Measurements from ENCODE around the gene PCDH9.

PCDH9 gene

DNA sequence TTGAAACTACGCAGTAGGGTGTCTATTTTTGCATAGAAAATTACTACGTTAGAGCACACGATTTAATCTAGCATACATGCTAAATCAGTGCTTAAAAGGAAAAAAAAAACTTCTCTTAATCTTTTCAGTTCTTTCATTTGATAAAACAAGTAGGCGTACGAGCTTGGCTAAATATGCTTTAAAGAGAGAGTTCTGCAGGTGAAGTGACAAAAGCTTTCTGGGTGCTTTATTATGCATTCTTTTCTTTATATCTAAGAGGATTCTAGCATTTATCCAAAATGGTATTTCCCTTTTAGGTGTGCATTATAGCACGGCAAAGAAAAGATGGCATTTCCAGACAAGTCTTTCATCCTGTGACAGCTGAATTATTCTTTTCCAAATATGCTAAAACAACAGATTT is 281.2 kb downstream of the PCDH9 start:
- Histone ChIP-seq H3K36me3 (ENCODE audit: control insufficient read depth in 1 of 2, insufficient read depth in 2 of 2, low read depth in 1 of 2, low read length in 2 of 2) (no peaks in the 10 kb centered on the region), H3K14ac (ENCODE audit: low read length in 2 of 2) (no peak overlapping the region), H3K27me3 (ENCODE audit: control insufficient read depth in 1 of 2, insufficient read depth in 1 of 2, low read length in 2 of 2) (no peaks in the 10 kb centered on the region), H2BK12ac (ENCODE audit: low read length in 2 of 2) (no peak overlapping the region), H4K8ac (ENCODE audit: low read length) (no peak overlapping the region), H2BK120ac (ENCODE audit: low read depth, low read length) (no peak overlapping the region), H2AFZ (ENCODE audit: low read depth, low read length) (no peak overlapping the region), H3K27ac (ENCODE audit: low read length, poor library complexity, severe bottlenecking) (no peak overlapping the region), H3K4ac (ENCODE audit: low read depth in 1 of 2, low read length in 2 of 2) (no peak overlapping the region), H2BK5ac (ENCODE audit: low read depth, low read length, poor library complexity, severe bottlenecking) (no peak overlapping the region), H2BK15ac (ENCODE audit: low read depth, poor library complexity, severe bottlenecking) (no peak overlapping the region), H3K79me1 (replicated peaks; ENCODE audit: low read length, poor library complexity, severe bottlenecking) (no peaks in the 10 kb centered on the region), H2AK5ac (ENCODE audit: low read length, severe bottlenecking) (no peak overlapping the region), H3K18ac (ENCODE audit: low read depth in 1 of 2, low read length in 2 of 2) (no peak overlapping the region), H3K4me2 (ENCODE audit: low read length, poor library complexity, severe bottlenecking) (no peak overlapping the region), H3K9ac (ENCODE audit: low read length) (no peak overlapping the region), H3K4me3 (ENCODE audit: insufficient read depth in 1 of 2, low read depth in 1 of 2, low read length in 2 of 2) (no peak overlapping the region), H4K91ac (ENCODE audit: low read length) (no peak overlapping the region), H3K23ac (ENCODE audit: low read length in 2 of 2) (no peak overlapping the region), H3K9me3 (ENCODE audit: control insufficient read depth, low read length) (no peaks in the 10 kb centered on the region), H3K4me1 (ENCODE audit: control insufficient read depth, insufficient read depth, low read depth, low read length) (no peaks in the 10 kb centered on the region)
- DNase-seq, result no peak
- WGBS, result 100% methylated on average over 1 of the region's 6 CpGs

DNA sequence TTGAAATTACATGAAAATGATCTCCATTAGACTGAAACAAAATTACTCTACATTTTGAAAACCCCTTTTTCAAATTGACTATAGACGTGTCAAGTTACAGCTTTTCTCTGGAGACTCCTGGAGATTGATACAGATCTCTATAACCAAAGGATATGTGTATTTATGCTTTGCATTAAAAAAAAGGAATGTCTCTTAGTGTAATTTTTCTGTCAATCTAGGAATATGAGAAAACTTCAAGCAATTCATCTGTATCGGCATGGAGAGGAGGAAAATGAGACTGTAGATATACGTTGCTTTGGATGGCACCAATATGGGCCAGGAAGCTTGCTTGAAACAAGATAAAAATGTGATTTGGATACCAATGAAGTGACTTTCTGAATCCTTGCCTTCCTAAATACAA is 286.6 kb downstream of the PCDH9 start:
- H4K8ac ChIP-seq (ENCODE audit: low read length), result no peak overlapping the region
- H3K27ac ChIP-seq (ENCODE audit: low read length, poor library complexity, severe bottlenecking), result no peak overlapping the region
- H3K23ac ChIP-seq (ENCODE audit: low read length in 2 of 2), result no peak overlapping the region
- no peak overlapping the region for H3K4ac ChIP-seq (ENCODE audit: low read depth in 1 of 2, low read length in 2 of 2)
- no peak overlapping the region for H4K91ac ChIP-seq (ENCODE audit: low read length)
- 100% methylated on average over 2 of the region's 3 CpGs for WGBS
- no peak overlapping the region for H3K4me3 ChIP-seq (ENCODE audit: insufficient read depth in 1 of 2, low read depth in 1 of 2, low read length in 2 of 2)
- H2BK15ac ChIP-seq (ENCODE audit: low read depth, poor library complexity, severe bottlenecking), result no peak overlapping the region
- no peak overlapping the region for H2BK120ac ChIP-seq (ENCODE audit: low read depth, low read length)
- no peaks in the 10 kb centered on the region for H3K36me3 ChIP-seq (ENCODE audit: control insufficient read depth in 1 of 2, insufficient read depth in 2 of 2, low read depth in 1 of 2, low read length in 2 of 2)
- no peak overlapping the region for H2BK12ac ChIP-seq (ENCODE audit: low read length in 2 of 2)
- no peak overlapping the region for H3K9ac ChIP-seq (ENCODE audit: low read length)
- no peak overlapping the region for H2AFZ ChIP-seq (ENCODE audit: low read depth, low read length)
- no peaks in the 10 kb centered on the region for H3K27me3 ChIP-seq (ENCODE audit: control insufficient read depth in 1 of 2, insufficient read depth in 1 of 2, low read length in 2 of 2)
- H3K18ac ChIP-seq (ENCODE audit: low read depth in 1 of 2, low read length in 2 of 2), result no peak overlapping the region
- peaks cover 2% of the 10 kb centered on the region for H3K4me1 ChIP-seq (ENCODE audit: control insufficient read depth, insufficient read depth, low read depth, low read length)
- no peaks in the 10 kb centered on the region for H3K79me1 ChIP-seq (replicated peaks; ENCODE audit: low read length, poor library complexity, severe bottlenecking)
- no peaks in the 10 kb centered on the region for H3K9me3 ChIP-seq (ENCODE audit: control insufficient read depth, low read length)
- H2BK5ac ChIP-seq (ENCODE audit: low read depth, low read length, poor library complexity, severe bottlenecking), result no peak overlapping the region
- no peak for DNase-seq
- no peak overlapping the region for H3K14ac ChIP-seq (ENCODE audit: low read length in 2 of 2)
- H2AK5ac ChIP-seq (ENCODE audit: low read length, severe bottlenecking), result no peak overlapping the region
- H3K4me2 ChIP-seq (ENCODE audit: low read length, poor library complexity, severe bottlenecking), result no peak overlapping the region

DNA sequence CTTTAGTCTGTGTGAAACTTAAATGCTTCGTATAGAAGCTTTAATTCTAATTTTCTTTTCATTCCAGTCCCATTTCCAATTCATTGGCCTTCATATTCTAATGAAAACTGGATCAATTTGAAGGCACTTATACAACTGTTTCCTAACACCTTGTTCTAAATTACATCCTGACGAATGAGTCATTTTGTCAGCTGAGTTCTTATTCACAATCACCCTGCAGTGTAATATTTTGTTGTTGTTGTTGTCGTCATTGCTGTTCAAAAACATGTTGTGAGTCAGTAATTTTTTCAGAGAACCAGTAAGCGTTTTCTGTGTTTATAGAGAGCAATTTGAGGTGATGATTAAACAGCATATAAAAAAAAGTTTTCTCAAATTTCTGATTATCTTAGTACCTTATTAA is 290.0 kb downstream of the PCDH9 start:
- H3K4me3 ChIP-seq (ENCODE audit: insufficient read depth in 1 of 2, low read depth in 1 of 2, low read length in 2 of 2), result no peak overlapping the region
- no peak overlapping the region for H3K9ac ChIP-seq (ENCODE audit: low read length)
- no peak overlapping the region for H3K18ac ChIP-seq (ENCODE audit: low read depth in 1 of 2, low read length in 2 of 2)
- H3K27me3 ChIP-seq (ENCODE audit: control insufficient read depth in 1 of 2, insufficient read depth in 1 of 2, low read length in 2 of 2), result no peaks in the 10 kb centered on the region
- H3K4me2 ChIP-seq (ENCODE audit: low read length, poor library complexity, severe bottlenecking), result no peak overlapping the region
- no peak overlapping the region for H4K91ac ChIP-seq (ENCODE audit: low read length)
- no peaks in the 10 kb centered on the region for H3K36me3 ChIP-seq (ENCODE audit: control insufficient read depth in 1 of 2, insufficient read depth in 2 of 2, low read depth in 1 of 2, low read length in 2 of 2)
- no peak for DNase-seq
- H3K27ac ChIP-seq (ENCODE audit: low read length, poor library complexity, severe bottlenecking), result no peak overlapping the region
- H2BK12ac ChIP-seq (ENCODE audit: low read length in 2 of 2), result no peak overlapping the region
- WGBS, result 92% methylated on average over 2 of the region's 4 CpGs
- no peak overlapping the region for H4K8ac ChIP-seq (ENCODE audit: low read length)
- H3K79me1 ChIP-seq (replicated peaks; ENCODE audit: low read length, poor library complexity, severe bottlenecking), result no peaks in the 10 kb centered on the region
- no peaks in the 10 kb centered on the region for H3K9me3 ChIP-seq (ENCODE audit: control insufficient read depth, low read length)
- H3K23ac ChIP-seq (ENCODE audit: low read length in 2 of 2), result no peak overlapping the region
- H3K14ac ChIP-seq (ENCODE audit: low read length in 2 of 2), result no peak overlapping the region
- H2AFZ ChIP-seq (ENCODE audit: low read depth, low read length), result no peak overlapping the region
- H2BK15ac ChIP-seq (ENCODE audit: low read depth, poor library complexity, severe bottlenecking), result no peak overlapping the region
- H2BK5ac ChIP-seq (ENCODE audit: low read depth, low read length, poor library complexity, severe bottlenecking), result no peak overlapping the region
- peaks cover 2% of the 10 kb centered on the region for H3K4me1 ChIP-seq (ENCODE audit: control insufficient read depth, insufficient read depth, low read depth, low read length)
- no peak overlapping the region for H2BK120ac ChIP-seq (ENCODE audit: low read depth, low read length)
- no peak overlapping the region for H3K4ac ChIP-seq (ENCODE audit: low read depth in 1 of 2, low read length in 2 of 2)
- no peak overlapping the region for H2AK5ac ChIP-seq (ENCODE audit: low read length, severe bottlenecking)

DNA sequence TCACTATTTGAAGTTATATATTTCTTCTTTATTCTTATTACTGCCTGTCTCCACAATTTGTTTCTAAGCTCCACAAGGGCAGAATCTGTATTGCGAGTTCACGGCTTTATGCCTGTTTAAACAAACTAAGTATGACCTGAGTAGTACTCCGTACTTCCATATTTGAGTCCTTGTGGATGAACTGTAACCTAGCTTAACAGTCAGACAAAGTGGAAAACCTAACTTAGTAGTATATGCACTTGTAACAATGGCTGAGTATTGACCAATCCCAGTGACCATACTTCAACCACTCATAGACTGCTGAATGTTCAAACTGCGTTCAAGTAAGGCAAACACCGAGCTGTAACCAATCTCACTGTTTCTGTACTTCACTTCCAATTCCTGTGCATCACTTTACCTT is 292.7 kb downstream of the PCDH9 start:
- Histone ChIP-seq H2AK5ac (ENCODE audit: low read length, severe bottlenecking) (no peak overlapping the region), H2BK120ac (ENCODE audit: low read depth, low read length) (no peak overlapping the region), H3K18ac (ENCODE audit: low read depth in 1 of 2, low read length in 2 of 2) (no peak overlapping the region), H2BK5ac (ENCODE audit: low read depth, low read length, poor library complexity, severe bottlenecking) (no peak overlapping the region), H3K36me3 (ENCODE audit: control insufficient read depth in 1 of 2, insufficient read depth in 2 of 2, low read depth in 1 of 2, low read length in 2 of 2) (no peaks in the 10 kb centered on the region), H4K8ac (ENCODE audit: low read length) (no peak overlapping the region), H3K4ac (ENCODE audit: low read depth in 1 of 2, low read length in 2 of 2) (no peak overlapping the region), H3K4me2 (ENCODE audit: low read length, poor library complexity, severe bottlenecking) (no peak overlapping the region), H2BK12ac (ENCODE audit: low read length in 2 of 2) (no peak overlapping the region), H3K27me3 (ENCODE audit: control insufficient read depth in 1 of 2, insufficient read depth in 1 of 2, low read length in 2 of 2) (no peaks in the 10 kb centered on the region), H3K4me1 (ENCODE audit: control insufficient read depth, insufficient read depth, low read depth, low read length) (peaks cover 3% of the 10 kb centered on the region), H3K14ac (ENCODE audit: low read length in 2 of 2) (no peak overlapping the region), H3K23ac (ENCODE audit: low read length in 2 of 2) (no peak overlapping the region), H3K9me3 (ENCODE audit: control insufficient read depth, low read length) (no peaks in the 10 kb centered on the region), H3K79me1 (replicated peaks; ENCODE audit: low read length, poor library complexity, severe bottlenecking) (no peaks in the 10 kb centered on the region), H2BK15ac (ENCODE audit: low read depth, poor library complexity, severe bottlenecking) (no peak overlapping the region), H2AFZ (ENCODE audit: low read depth, low read length) (no peak overlapping the region), H4K91ac (ENCODE audit: low read length) (no peak overlapping the region), H3K9ac (ENCODE audit: low read length) (no peak overlapping the region), H3K4me3 (ENCODE audit: insufficient read depth in 1 of 2, low read depth in 1 of 2, low read length in 2 of 2) (no peak overlapping the region), H3K27ac (ENCODE audit: low read length, poor library complexity, severe bottlenecking) (no peak overlapping the region)
- no peak for DNase-seq
- 93% methylated on average over 5 of the region's 5 CpGs for WGBS
